Fibroblast of lung (primary cell): ENCODE data around the gene MLXIPL. TPM values are rescaled to one million over a fixed set of nuclear protein-coding genes. Genes with fewer than 3 reads are reported as not detected.

Source experiments
- DNase-seq, 2 donors: peaks; one replicate each; pipeline versions ENCODE4 v3.0.0 to v3.0.0-alpha.2; 2010; ENCODE audit warnings: low read depth in 2 of 2
- H2AFZ ChIP-seq: 2 replicates; pipeline ENCODE4 v1.5.1; 2012; ENCODE audit warnings: low read length, control low read depth, inconsistent platforms
- H3K27ac ChIP-seq: 2 replicates; pipeline ENCODE4 v1.5.1; 2011; ENCODE audit warnings: low read length, control low read depth; ENCODE audit not compliant: insufficient read depth
- H3K27me3 ChIP-seq: 2 replicates; pipeline ENCODE4 v1.5.1; 2011; ENCODE audit warnings: mild to moderate bottlenecking, low read length; ENCODE audit not compliant: control insufficient read depth, insufficient read depth
- H3K36me3 ChIP-seq: 2 replicates; pipeline ENCODE4 v1.5.1; 2011; ENCODE audit warnings: low read length; ENCODE audit not compliant: control insufficient read depth, insufficient read depth
- H3K4me1 ChIP-seq: 2 replicates; pipeline ENCODE4 v1.5.1; 2011; ENCODE audit warnings: low read length; ENCODE audit not compliant: control insufficient read depth, insufficient read depth; ENCODE audit errors: extremely low read depth
- H3K4me2 ChIP-seq: 2 replicates; pipeline ENCODE4 v1.5.1; 2011; ENCODE audit warnings: low read length, control low read depth; ENCODE audit not compliant: insufficient read depth; ENCODE audit errors: extremely low read depth
- H3K4me3 ChIP-seq, 4 experiments: fragments of 200-600 bp in 1 of 4; sonication (generic) in 1 of 4; replicated peaks in 1 of 4; 2 replicates each; pipeline ENCODE4 v1.5.1; 2011 to 2016; ENCODE audit warnings: low read length in 4 of 4, low read depth in 3 of 4, mild to moderate bottlenecking in 3 of 4, control low read depth in 2 of 4, inconsistent platforms in 1 of 4, mixed read lengths in 1 of 4; ENCODE audit not compliant: insufficient read depth in 1 of 4; ENCODE audit errors: control extremely low read depth in 1 of 4
- H3K79me2 ChIP-seq: 2 replicates; pipeline ENCODE4 v1.5.1; 2012; ENCODE audit warnings: mild to moderate bottlenecking, low read length, inconsistent platforms; ENCODE audit not compliant: control insufficient read depth, insufficient read depth
- H3K9ac ChIP-seq: 2 replicates; pipeline ENCODE4 v1.5.1; 2011; ENCODE audit warnings: mild to moderate bottlenecking, low read length, control low read depth; ENCODE audit not compliant: insufficient read depth
- H3K9me3 ChIP-seq: 2 replicates; pipeline ENCODE4 v1.5.1; 2012; ENCODE audit warnings: low read depth, low read length; ENCODE audit not compliant: control insufficient read depth, insufficient read depth
- H4K20me1 ChIP-seq: 2 replicates; pipeline ENCODE4 v1.5.1; 2011; ENCODE audit warnings: low read length; ENCODE audit not compliant: control insufficient read depth, insufficient read depth; ENCODE audit errors: extremely low read depth
- CTCF ChIP-seq, 2 donors: IDR thresholded peaks in 1 of 2; conservative IDR thresholded peaks in 1 of 2; 1 replicate in 1 of 2; 2 replicates in 1 of 2; pipeline ENCODE4 v1.5.1; 2011 to 2012; ENCODE audit warnings: low read length in 2 of 2, control low read depth in 1 of 2, inconsistent platforms in 1 of 2, low read depth in 1 of 2, mild to moderate bottlenecking in 1 of 2
- EZH2 ChIP-seq: IDR thresholded peaks from 2 replicates; pipeline ENCODE4 v1.5.1; 2012; ENCODE audit warnings: low read length, control low read depth, mild to moderate bottlenecking; ENCODE audit errors: missing control alignments
- polyA plus RNA-seq, 2 donors: library from polyadenylated mRNA; depleted of rRNA in 1 of 2; stranded (reverse) in 1 of 2; unstranded in 1 of 2; fragments of >200 nt; gene quantifications; 2 replicates each; pipeline ENCODE4 v1.2.1, GENCODE V29; 2011 to 2012; ENCODE audit warnings: missing spikeins in 1 of 2
- total RNA-seq: library from RNA; depleted of rRNA; stranded (reverse); fragments of >200 nt; gene quantifications from 2 replicates; pipeline ENCODE4 v1.2.1, GENCODE V29; 2014

Gene MLXIPL
- total and polyA plus RNA-seq, 2 donors (not counting 1 experiment from before 2014, with no cell fraction given), result not detected

- Histone ChIP-seq H4K20me1 (no peaks in the 10 kb centered on the region), H2AFZ (no peak overlapping the region), H3K79me2 (no peaks in the 10 kb centered on the region), H3K27me3 (peaks cover 5% of the 10 kb centered on the region), H3K4me2 (no peak overlapping the region), H3K9me3 (no peaks in the 10 kb centered on the region), H3K27ac (no peak overlapping the region), H3K9ac (no peak overlapping the region), H3K4me1 (no peaks in the 10 kb centered on the region), H3K4me3 (no peak overlapping the region), H3K36me3 (no peaks in the 10 kb centered on the region)
- DNase-seq, result no peak
- no peak for TF ChIP-seq CTCF (conservative IDR thresholded peaks at IDR 0.05 in 1 of 2, IDR thresholded peaks at IDR 0.05 in 1 of 2; ENCODE audit: low read depth in 1 of 2, low read length in 2 of 2)
- TF ChIP-seq EZH2, result no peak
Measured at GRCh38 chr7:73633844-73634243, 9.5 kb upstream of the MLXIPL start.

GRCh38 chr7:73633323-73633722 lies 9.0 kb upstream of the MLXIPL start:
- Histone ChIP-seq H3K4me3 (no peak overlapping the region), H3K36me3 (no peaks in the 10 kb centered on the region), H3K27me3 (peaks cover 8% of the 10 kb centered on the region), H3K4me2 (no peak overlapping the region), H2AFZ (no peak overlapping the region), H3K27ac (no peak overlapping the region), H3K9ac (no peak overlapping the region), H3K79me2 (no peaks in the 10 kb centered on the region), H3K9me3 (no peaks in the 10 kb centered on the region), H4K20me1 (no peaks in the 10 kb centered on the region), H3K4me1 (no peaks in the 10 kb centered on the region)
- TF ChIP-seq CTCF (conservative IDR thresholded peaks at IDR 0.05 in 1 of 2, IDR thresholded peaks at IDR 0.05 in 1 of 2; ENCODE audit: low read depth in 1 of 2, low read length in 2 of 2) (no peak), EZH2 (no peak)
- DNase-seq, result no peak

- Histone ChIP-seq H3K27me3 (peaks cover 19% of the 10 kb centered on the region), H3K79me2 (no peaks in the 10 kb centered on the region), H3K9ac (no peak overlapping the region)
Measured at GRCh38 chr7:73631558-73631957, 7.2 kb upstream of the MLXIPL start.

More at GRCh38 chr7:73631558-73631957, 7.2 kb upstream of the MLXIPL start:
- Histone ChIP-seq H3K4me2 (no peak overlapping the region), H3K27ac (no peak overlapping the region), H4K20me1 (no peaks in the 10 kb centered on the region), H3K36me3 (no peaks in the 10 kb centered on the region), H3K9me3 (no peaks in the 10 kb centered on the region), H2AFZ (no peak overlapping the region), H3K4me1 (no peaks in the 10 kb centered on the region), H3K4me3 (no peak overlapping the region)
- no peak for TF ChIP-seq EZH2
- no peak for DNase-seq
